CD4-positive, CD25-positive, alpha-beta regulatory T cell (primary cell): ENCODE measurements around the gene NEIL3. TPM values are rescaled to one million over a fixed set of nuclear protein-coding genes. Genes with fewer than 3 reads are reported as not detected.
A peak's percentile ranks its signal among the peaks of the same experiment; 100 is the strongest.

ENCODE experiments used
- ATAC-seq, 2 donors: fragments of 150-1000 bp; cut with Tn5 transposase; one replicate each; pipeline ENCODE4 v1.10.0; 2021; ENCODE audit warnings: low read depth in 2 of 2, moderate number of reproducible peaks in 2 of 2, moderate library complexity in 1 of 2
- DNase-seq, 3 donors: peaks; one replicate each; pipeline versions ENCODE4 v3.0.0 to v3.0.0-alpha.2; 2012 to 2022; ENCODE audit warnings: mixed read lengths in 1 of 3
- H3K27ac ChIP-seq: one replicate; pipeline ENCODE4 v1.7.0; 2013; ENCODE audit warnings: mild to moderate bottlenecking, low read length; ENCODE audit not compliant: insufficient read depth, poor library complexity, severe bottlenecking
- H3K27me3 ChIP-seq: one replicate; pipeline ENCODE4 v1.7.0; 2013; ENCODE audit warnings: low read length; ENCODE audit not compliant: control insufficient read depth, insufficient read depth
- H3K36me3 ChIP-seq: one replicate; pipeline ENCODE4 v1.7.0; 2013; ENCODE audit warnings: mild to moderate bottlenecking, low read length, moderate library complexity; ENCODE audit not compliant: control insufficient read depth, insufficient read depth
- H3K4me1 ChIP-seq: 2 replicates; pipeline ENCODE4 v1.7.0; 2013; ENCODE audit warnings: mild to moderate bottlenecking, low read length; ENCODE audit not compliant: insufficient read depth, control insufficient read depth, poor library complexity, severe bottlenecking
- H3K4me3 ChIP-seq: one replicate; pipeline ENCODE4 v1.7.0; 2013; ENCODE audit warnings: low read depth, mild to moderate bottlenecking, low read length, moderate library complexity
- H3K9me3 ChIP-seq, 2 experiments: 1 replicate in 1 of 2; 2 replicates in 1 of 2; pipeline ENCODE4 v1.7.0; 2013; ENCODE audit warnings: low read length in 2 of 2, mild to moderate bottlenecking in 1 of 2, moderate library complexity in 1 of 2; ENCODE audit not compliant: control insufficient read depth in 2 of 2
- H3K27ac Mint-ChIP-seq, 3 donors: one replicate each; pipeline ENCODE4 v1.8.0; 2020 to 2022; ENCODE audit warnings: mild to moderate bottlenecking in 3 of 3, mixed read lengths in 3 of 3, moderate library complexity in 2 of 3
- H3K27me3 Mint-ChIP-seq: one replicate; pipeline ENCODE4 v1.8.0; 2022; ENCODE audit warnings: mild to moderate bottlenecking, mixed read lengths
- H3K36me3 Mint-ChIP-seq: one replicate; pipeline ENCODE4 v1.8.0; 2020; ENCODE audit warnings: mixed read lengths
- H3K4me1 Mint-ChIP-seq, 4 donors: one replicate each; pipeline ENCODE4 v1.8.0; 2020 to 2022; ENCODE audit warnings: mixed read lengths in 4 of 4, mild to moderate bottlenecking in 1 of 4
- H3K4me3 Mint-ChIP-seq, 4 donors: one replicate each; pipeline ENCODE4 v1.8.0; 2020 to 2022; ENCODE audit warnings: mild to moderate bottlenecking in 4 of 4, mixed read lengths in 4 of 4, moderate library complexity in 3 of 4
- H3K9me3 Mint-ChIP-seq, 7 donors: one replicate each; pipeline ENCODE4 v1.8.0; 2020 to 2022; ENCODE audit warnings: mixed read lengths in 7 of 7, mild to moderate bottlenecking in 3 of 7, moderate library complexity in 2 of 7
- polyA plus RNA-seq, 4 donors: library from polyadenylated mRNA; unstranded; fragments of 300-500 nt; fragmentation: Illumina TruSeq; gene quantifications; one replicate each; pipeline ENCODE4 v1.2.3, GENCODE V29; 2021
- total RNA-seq: library from RNA; stranded (reverse); gene quantifications from one replicate; pipeline ENCODE4 v1.2.3, GENCODE V29; 2022

The NEIL3 gene
- total and polyA plus RNA-seq, 5 donors from 2014 or later = 0.39 to 5.0 (median 1.00) TPM

DNA sequence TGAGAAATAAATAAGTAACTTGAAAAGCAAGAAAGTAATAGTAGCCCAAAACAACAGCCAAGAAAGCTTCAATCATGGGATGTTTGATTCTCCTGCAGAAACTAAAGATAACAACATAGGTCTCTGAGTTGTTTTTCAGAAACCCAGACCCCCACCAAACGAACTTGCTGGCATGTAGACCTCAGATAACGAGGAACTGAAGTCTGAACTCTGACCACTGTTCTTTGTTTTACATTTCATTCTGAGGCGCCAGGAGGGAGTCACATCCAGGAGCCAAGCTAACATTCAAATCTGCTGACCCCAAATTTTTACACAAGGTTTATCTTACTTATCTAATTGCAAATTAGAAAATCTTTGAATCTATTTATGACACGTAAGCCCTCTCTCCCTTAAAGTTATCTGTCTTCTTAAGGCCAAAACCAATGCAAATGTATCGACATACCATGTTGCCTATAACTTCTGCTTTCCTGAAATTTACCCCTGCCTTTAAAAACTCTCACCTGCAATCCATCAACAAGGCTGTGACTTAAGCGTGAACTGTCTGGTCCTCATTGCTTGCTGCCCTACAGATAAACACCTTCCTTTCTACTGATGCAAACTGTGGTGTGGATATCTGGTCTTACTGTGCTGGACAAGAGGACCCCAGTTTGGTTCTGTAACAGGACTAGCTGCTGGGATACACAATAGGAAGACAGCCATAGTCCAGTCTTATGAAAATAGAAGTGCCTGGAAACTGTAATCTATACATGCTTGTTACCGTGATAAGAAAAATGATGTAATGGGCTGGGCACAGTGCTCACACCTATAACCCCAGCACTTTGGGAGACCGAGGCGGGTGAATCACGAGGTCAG lies 37.5 kb upstream of the NEIL3 start:
- no peaks in the 10 kb centered on the region for H3K9me3 ChIP-seq
- H3K36me3 ChIP-seq = no peaks in the 10 kb centered on the region
- no peak overlapping the region for H3K27ac Mint-ChIP-seq
- no peaks in the 10 kb centered on the region for H3K27me3 ChIP-seq
- peaks cover 5% of the 10 kb centered on the region for H3K27me3 Mint-ChIP-seq
- ATAC-seq (no peak), DNase-seq (no peak)
- H3K4me3 Mint-ChIP-seq = no peak overlapping the region
- no peaks in the 10 kb centered on the region for H3K4me1 ChIP-seq
- H3K4me3 ChIP-seq = no peak overlapping the region
- no peaks in the 10 kb centered on the region for H3K36me3 Mint-ChIP-seq
- H3K4me1 Mint-ChIP-seq = peaks cover 0 to 5% (median 0%) of the 10 kb centered on the region in 4 donors
- H3K9me3 Mint-ChIP-seq = no peaks in the 10 kb centered on the region
- H3K27ac ChIP-seq = no peak overlapping the region

DNA sequence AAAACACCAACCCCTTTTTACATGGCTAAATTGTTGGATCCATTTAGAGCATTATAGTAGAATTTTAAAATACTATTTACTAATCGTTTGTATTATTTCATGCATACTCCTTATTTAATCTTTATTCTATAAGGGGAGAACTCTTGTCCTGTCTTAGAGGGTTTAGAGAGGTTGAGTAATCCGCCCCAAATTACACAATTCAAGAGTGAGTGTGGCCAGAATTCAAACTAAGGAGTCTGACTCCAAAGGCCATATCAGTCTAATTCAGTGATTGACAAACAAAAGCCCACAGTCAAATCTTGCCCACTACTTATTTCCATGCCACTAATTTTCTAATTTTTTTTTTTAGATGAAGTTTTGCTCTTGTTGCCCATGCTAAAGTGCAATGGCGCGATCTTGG lies 33.7 kb upstream of the NEIL3 start:
- Histone ChIP-seq H3K4me1 (no peaks in the 10 kb centered on the region), H3K36me3 (no peaks in the 10 kb centered on the region), H3K9me3 (no peaks in the 10 kb centered on the region), H3K27ac (no peak overlapping the region), H3K4me3 (no peak overlapping the region), H3K27me3 (no peaks in the 10 kb centered on the region)
- no peak for ATAC-seq
- H3K9me3 Mint-ChIP-seq = peaks cover 0 to 1% (median 0%) of the 10 kb centered on the region in 7 donors
- H3K4me1 Mint-ChIP-seq = peaks cover 0 to 5% (median 0%) of the 10 kb centered on the region in 4 donors
- no peaks in the 10 kb centered on the region for H3K36me3 Mint-ChIP-seq
- no peak for DNase-seq
- H3K27ac Mint-ChIP-seq = no peak overlapping the region
- H3K4me3 Mint-ChIP-seq = no peak overlapping the region
- peaks cover 20% of the 10 kb centered on the region for H3K27me3 Mint-ChIP-seq

DNA sequence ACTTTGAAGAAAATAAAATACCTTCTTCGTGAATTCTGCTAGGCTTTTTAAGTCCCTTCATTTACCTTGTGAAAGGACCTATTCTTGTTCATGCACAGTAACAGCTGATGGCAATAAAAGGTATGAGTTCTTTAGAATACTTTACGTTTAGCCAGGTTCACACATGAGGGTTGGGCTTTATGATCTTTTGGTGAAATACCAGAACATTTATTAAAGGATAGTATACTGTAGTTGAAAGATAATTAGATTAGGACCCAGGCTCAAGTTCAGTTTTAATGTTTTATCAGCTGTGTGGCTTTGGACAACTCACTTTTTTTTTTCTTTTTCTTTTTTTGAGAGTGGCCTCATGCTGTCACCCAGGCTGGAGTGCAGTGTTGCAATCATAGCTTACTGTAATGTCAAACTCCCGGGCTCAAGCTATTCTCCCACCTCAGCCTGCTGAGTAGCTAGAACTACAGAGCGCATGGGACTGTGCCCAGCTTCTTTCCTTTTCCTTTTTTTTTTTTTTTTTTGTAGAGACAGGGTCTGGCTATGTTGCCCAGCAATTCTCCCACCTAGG lies 28.2 kb upstream of the NEIL3 start:
- Mint-ChIP-seq H3K27ac (no peak overlapping the region), H3K27me3 (peaks cover 20% of the 10 kb centered on the region), H3K36me3 (no peaks in the 10 kb centered on the region), H3K4me3 (no peak overlapping the region), H3K4me1 (peaks cover 0 to 3% (median 0%) of the 10 kb centered on the region in 4 donors), H3K9me3 (peaks cover 0 to 1% (median 0%) of the 10 kb centered on the region in 7 donors)
- H3K36me3 ChIP-seq = no peaks in the 10 kb centered on the region
- H3K4me3 ChIP-seq = no peak overlapping the region
- H3K27me3 ChIP-seq = no peaks in the 10 kb centered on the region
- no peak overlapping the region for H3K27ac ChIP-seq
- no peaks in the 10 kb centered on the region for H3K4me1 ChIP-seq
- H3K9me3 ChIP-seq = no peaks in the 10 kb centered on the region
- DNase-seq (no peak), ATAC-seq (no peak)

DNA sequence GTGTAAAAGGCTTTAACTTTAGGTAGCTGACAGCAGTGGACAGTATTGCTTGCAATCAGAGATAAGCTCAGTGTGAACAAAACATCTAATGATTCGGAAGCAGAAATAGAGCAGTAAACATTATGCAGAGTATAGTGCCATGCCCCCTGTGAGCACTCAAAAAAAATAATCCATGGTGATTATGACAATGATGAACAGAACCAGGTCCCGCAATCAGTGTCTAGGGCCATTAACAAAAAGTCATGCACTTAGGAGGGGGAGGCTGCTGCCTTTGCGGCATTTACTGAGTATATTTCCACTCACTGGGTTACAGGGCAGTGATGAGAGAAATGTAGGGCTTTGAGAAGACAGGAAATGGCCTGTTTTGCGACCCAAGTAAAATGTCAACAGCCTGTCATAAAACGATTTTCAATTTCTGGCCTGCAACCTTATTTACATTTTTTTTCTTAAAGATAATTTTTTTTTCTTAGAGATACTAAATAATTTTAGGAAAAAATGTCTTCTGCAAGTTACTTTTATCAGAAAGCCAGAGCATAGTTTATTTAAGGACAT lies 27.3 kb upstream of the NEIL3 start:
- H3K4me3 Mint-ChIP-seq = no peak overlapping the region
- H3K9me3 Mint-ChIP-seq = peaks cover 0 to 1% (median 0%) of the 10 kb centered on the region in 7 donors
- ATAC-seq = no peak
- peak in 1 of 3 donors; percentile 44 for DNase-seq
- H3K4me1 Mint-ChIP-seq = peaks cover 0 to 3% (median 0%) of the 10 kb centered on the region in 4 donors
- no peaks in the 10 kb centered on the region for H3K36me3 Mint-ChIP-seq
- Histone ChIP-seq H3K27me3 (no peaks in the 10 kb centered on the region), H3K4me3 (no peak overlapping the region), H3K9me3 (no peaks in the 10 kb centered on the region), H3K27ac (no peak overlapping the region), H3K36me3 (no peaks in the 10 kb centered on the region), H3K4me1 (no peaks in the 10 kb centered on the region)
- no peak overlapping the region for H3K27ac Mint-ChIP-seq
- H3K27me3 Mint-ChIP-seq = peaks cover 20% of the 10 kb centered on the region

DNA sequence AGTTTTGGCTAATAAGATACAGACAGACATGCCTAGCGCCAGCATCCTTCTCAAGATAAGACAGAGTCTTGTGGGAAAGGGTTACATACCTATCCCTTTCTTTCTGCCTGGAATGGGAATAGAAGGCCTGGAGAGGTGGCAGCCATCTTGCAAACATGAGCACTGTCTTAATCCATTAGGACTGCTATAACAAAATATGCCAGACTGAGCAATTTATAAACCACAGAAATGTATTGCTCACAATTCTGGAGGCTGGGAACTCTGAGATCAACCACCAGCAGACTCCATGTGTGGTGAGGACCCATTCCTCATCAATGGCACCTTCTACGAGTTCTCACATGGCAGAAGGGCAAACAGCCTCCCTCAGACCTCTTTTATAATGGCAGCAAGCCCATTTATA lies 26.5 kb upstream of the NEIL3 start:
- Histone ChIP-seq H3K27me3 (no peaks in the 10 kb centered on the region), H3K27ac (no peak overlapping the region), H3K4me3 (no peak overlapping the region), H3K36me3 (no peaks in the 10 kb centered on the region), H3K9me3 (no peaks in the 10 kb centered on the region), H3K4me1 (no peaks in the 10 kb centered on the region)
- Mint-ChIP-seq H3K36me3 (no peaks in the 10 kb centered on the region), H3K4me1 (peaks cover 0 to 3% (median 0%) of the 10 kb centered on the region in 4 donors), H3K9me3 (peaks cover 0 to 1% (median 0%) of the 10 kb centered on the region in 7 donors), H3K4me3 (no peak overlapping the region), H3K27ac (no peak overlapping the region), H3K27me3 (peaks cover 20% of the 10 kb centered on the region)
- ATAC-seq (no peak), DNase-seq (no peak)

DNA sequence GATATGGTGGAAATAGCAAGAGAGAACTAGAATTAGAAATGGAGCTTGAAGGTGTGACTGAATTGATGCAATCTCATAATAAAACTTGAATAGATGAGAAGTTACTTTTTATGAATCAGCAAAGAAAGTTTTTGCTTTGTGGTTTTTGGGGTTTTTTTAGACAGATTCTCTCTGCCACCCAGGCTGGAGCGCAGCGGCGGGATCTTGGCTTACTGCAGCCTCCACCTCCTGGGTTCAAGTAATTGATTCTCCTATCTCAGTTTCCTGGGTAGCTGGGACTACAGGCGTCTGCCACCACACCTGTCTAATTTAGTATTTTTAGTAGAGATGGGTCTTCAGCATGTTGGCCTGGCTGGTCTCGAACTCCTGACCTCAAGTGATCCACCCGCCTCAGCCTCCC lies 23.7 kb upstream of the NEIL3 start:
- no peaks in the 10 kb centered on the region for H3K4me1 ChIP-seq
- DNase-seq (no peak), ATAC-seq (no peak)
- Mint-ChIP-seq H3K27me3 (peaks cover 6% of the 10 kb centered on the region), H3K36me3 (no peaks in the 10 kb centered on the region), H3K9me3 (no peaks in the 10 kb centered on the region), H3K27ac (no peak overlapping the region), H3K4me1 (peaks cover 0 to 3% (median 0%) of the 10 kb centered on the region in 4 donors), H3K4me3 (no peak overlapping the region)
- H3K9me3 ChIP-seq = no peaks in the 10 kb centered on the region
- no peak overlapping the region for H3K27ac ChIP-seq
- peaks cover 3% of the 10 kb centered on the region for H3K27me3 ChIP-seq
- no peak overlapping the region for H3K4me3 ChIP-seq
- no peaks in the 10 kb centered on the region for H3K36me3 ChIP-seq

DNA sequence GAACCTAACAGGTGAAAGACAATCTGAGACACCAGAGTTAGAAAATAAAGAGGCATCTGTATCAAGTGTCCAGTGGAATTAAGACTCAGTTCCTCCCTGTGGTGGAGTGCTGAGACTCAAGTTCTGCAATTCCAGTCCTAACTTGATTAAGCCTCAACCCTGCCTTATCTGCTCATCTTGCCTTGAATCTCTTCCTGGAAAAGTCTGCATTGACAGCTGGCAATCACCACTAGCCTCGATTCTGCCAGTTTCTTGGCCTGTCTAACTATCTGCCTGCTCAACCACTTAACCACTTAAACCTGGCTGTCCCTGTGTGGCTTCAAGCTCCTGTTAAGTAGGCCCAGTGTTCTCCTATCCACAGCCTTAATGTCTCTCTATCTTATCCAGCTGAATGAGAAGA lies 22.4 kb upstream of the NEIL3 start:
- Histone ChIP-seq H3K27me3 (peaks cover 3% of the 10 kb centered on the region), H3K4me1 (no peaks in the 10 kb centered on the region), H3K27ac (no peak overlapping the region), H3K36me3 (no peaks in the 10 kb centered on the region), H3K4me3 (no peak overlapping the region), H3K9me3 (no peaks in the 10 kb centered on the region)
- DNase-seq = no peak
- Mint-ChIP-seq H3K36me3 (no peaks in the 10 kb centered on the region), H3K4me3 (no peak overlapping the region), H3K27ac (no peak overlapping the region), H3K4me1 (peaks cover 0 to 1% (median 0%) of the 10 kb centered on the region in 4 donors), H3K9me3 (no peaks in the 10 kb centered on the region), H3K27me3 (peaks cover 2% of the 10 kb centered on the region)
- no peak for ATAC-seq
